H1 (cell line): ENCODE results near the gene MAPKAP1. TPM values are rescaled to one million over a fixed set of nuclear protein-coding genes. Genes with fewer than 3 reads are reported as not detected.

Experiments
- CTCF ChIA-PET: fragments of 300-600 bp; sonication (Branson Sonifier 250); formaldehyde crosslinking; loops from one replicate; lab custom pipeline; 2021; ENCODE audit not compliant: partially characterized antibody; lab: Charles Lee
- POLR2A ChIA-PET: fragments of 300-600 bp; sonication (Branson Sonifier 250); formaldehyde crosslinking; loops from one replicate; lab custom pipeline; 2021; ENCODE audit warnings: inconsistent platforms; ENCODE audit not compliant: partially characterized antibody; lab: Charles Lee
- DNase-seq, 2 experiments: peaks; one replicate each; pipeline versions ENCODE4 v3.0.0 to v3.0.0-alpha.2; 2010 to 2022; ENCODE audit warnings: low spot score in 2 of 2, low read depth in 1 of 2, mixed read lengths in 1 of 2
- FAIRE-seq: peaks from 2 replicates; lab custom pipeline; 2011; peaks lifted over from hg19 to GRCh38; lab: Jason Lieb, UNC
- H2AFZ ChIP-seq: 2 replicates; pipeline ENCODE4 v1.8.1; 2012; ENCODE audit warnings: low read length, inconsistent platforms
- H2AK5ac ChIP-seq: 2 replicates; pipeline ENCODE4 v1.6.1; 2013; ENCODE audit warnings: low read depth, low read length
- H2BK120ac ChIP-seq: replicated peaks from 2 replicates; pipeline ENCODE3; 2013; ENCODE audit warnings: low read depth, low read length, inconsistent platforms
- H2BK12ac ChIP-seq: 2 replicates; pipeline ENCODE4 v1.6.1; 2013; ENCODE audit warnings: low read depth, low read length
- H2BK15ac ChIP-seq: 2 replicates; pipeline ENCODE4 v1.6.1; 2013; ENCODE audit warnings: low read length
- H2BK20ac ChIP-seq: 2 replicates; pipeline ENCODE4 v1.6.1; 2013; ENCODE audit warnings: low read length
- H2BK5ac ChIP-seq: 2 replicates; pipeline ENCODE4 v1.6.1; 2013; ENCODE audit warnings: low read depth, low read length
- H3K14ac ChIP-seq: 2 replicates; pipeline ENCODE4 v1.6.1; 2013; ENCODE audit warnings: inconsistent platforms; ENCODE audit not compliant: insufficient read length
- H3K18ac ChIP-seq: 2 replicates; pipeline ENCODE4 v1.6.1; 2013; ENCODE audit warnings: low read length; ENCODE audit errors: extremely low read depth
- H3K23ac ChIP-seq: 2 replicates; pipeline ENCODE4 v1.6.1; 2013; ENCODE audit warnings: inconsistent platforms; ENCODE audit not compliant: insufficient read length
- H3K23me2 ChIP-seq: 2 replicates; pipeline ENCODE4 v1.6.1; 2013; ENCODE audit warnings: low read depth, low read length
- H3K27ac ChIP-seq: 2 replicates; pipeline ENCODE4 v1.6.1; 2011; ENCODE audit warnings: low read depth, low read length, inconsistent platforms
- H3K27me3 ChIP-seq, 4 experiments: replicated peaks in 1 of 4; 1 replicate in 1 of 4; 2 replicates in 3 of 4; pipeline versions ENCODE4 v1.6.1 to v1.8.1; 2011 to 2013; ENCODE audit warnings: low read length in 3 of 4, mild to moderate bottlenecking in 3 of 4, inconsistent platforms in 2 of 4, mixed read lengths in 2 of 4, moderate library complexity in 1 of 4; ENCODE audit not compliant: control insufficient read depth in 3 of 4, insufficient read depth in 3 of 4; ENCODE audit errors: extremely low read depth in 1 of 4
- H3K36me3 ChIP-seq, 4 experiments: 2 replicates each; pipeline versions ENCODE4 v1.6.1 to v1.8.1; 2011 to 2013; ENCODE audit warnings: mild to moderate bottlenecking in 4 of 4, low read length in 3 of 4, moderate library complexity in 2 of 4, control low read depth in 1 of 4, inconsistent platforms in 1 of 4; ENCODE audit not compliant: insufficient read depth in 4 of 4, control insufficient read depth in 2 of 4
- H3K4ac ChIP-seq: replicated peaks from 2 replicates; pipeline ENCODE3; 2013; ENCODE audit warnings: low read length, low read depth, mixed read lengths, inconsistent platforms; ENCODE audit not compliant: insufficient read length
- H3K4me1 ChIP-seq, 4 experiments: replicated peaks in 1 of 4; 1 replicate in 1 of 4; 2 replicates in 3 of 4; pipeline versions ENCODE4 v1.6.1 to v1.8.1; 2011 to 2013; ENCODE audit warnings: low read length in 3 of 4, inconsistent platforms in 2 of 4, mixed read lengths in 1 of 4; ENCODE audit not compliant: insufficient read depth in 4 of 4, control insufficient read depth in 3 of 4
- H3K4me2 ChIP-seq, 2 experiments: 2 replicates each; pipeline versions ENCODE4 v1.6.1 to v1.8.1; 2011 to 2013; ENCODE audit warnings: low read depth in 2 of 2, low read length in 2 of 2, control low read depth in 1 of 2, inconsistent platforms in 1 of 2, mild to moderate bottlenecking in 1 of 2; ENCODE audit not compliant: insufficient read depth in 1 of 2
- H3K4me3 ChIP-seq, 4 experiments: fragments of 200-600, 300-600 bp in 1 of 4; sonication (generic), shearing (Covaris generic), sonication (Bioruptor Twin) in 1 of 4; 2 replicates each; pipeline versions ENCODE4 v1.5.1 to v1.8.1; 2011 to 2016; ENCODE audit warnings: low read length in 4 of 4, low read depth in 3 of 4, control low read depth in 2 of 4, inconsistent platforms in 2 of 4, mild to moderate bottlenecking in 2 of 4, mixed read lengths in 1 of 4, moderate library complexity in 1 of 4; ENCODE audit not compliant: insufficient read depth in 2 of 4; ENCODE audit errors: extremely low read depth in 1 of 4
- H3K56ac ChIP-seq: replicated peaks from 2 replicates; pipeline ENCODE3; 2013; ENCODE audit warnings: low read depth, mild to moderate bottlenecking, mixed read lengths, low read length, inconsistent platforms; ENCODE audit not compliant: insufficient read length
- H3K79me1 ChIP-seq: 2 replicates; pipeline ENCODE4 v1.6.1; 2013; ENCODE audit warnings: low read depth, low read length, control low read depth
- H3K79me2 ChIP-seq, 2 experiments: 2 replicates each; pipeline versions ENCODE4 v1.6.1 to v1.8.1; 2012 to 2013; ENCODE audit warnings: low read length in 2 of 2, mild to moderate bottlenecking in 2 of 2, inconsistent platforms in 1 of 2; ENCODE audit not compliant: insufficient read depth in 2 of 2, control insufficient read depth in 1 of 2
- H3K9ac ChIP-seq, 4 experiments: replicated peaks in 1 of 4; 1 replicate in 1 of 4; 2 replicates in 3 of 4; pipeline versions ENCODE4 v1.6.1 to v1.8.1; 2011 to 2013; ENCODE audit warnings: low read depth in 3 of 4, low read length in 3 of 4, control low read depth in 2 of 4, mild to moderate bottlenecking in 2 of 4, moderate library complexity in 2 of 4, inconsistent platforms in 1 of 4; ENCODE audit errors: extremely low read depth in 1 of 4
- H3K9me3 ChIP-seq, 2 experiments: 2 replicates each; pipeline versions ENCODE4 v1.6.1 to v1.8.1; 2012 to 2013; ENCODE audit warnings: mild to moderate bottlenecking in 2 of 2, moderate library complexity in 2 of 2, control low read depth in 1 of 2, inconsistent platforms in 1 of 2, low read depth in 1 of 2, low read length in 1 of 2, mixed read lengths in 1 of 2; ENCODE audit not compliant: insufficient read depth in 2 of 2
- H4K20me1 ChIP-seq, 2 experiments: replicated peaks in 1 of 2; 2 replicates each; pipeline versions ENCODE3 to v1.8.1; 2011 to 2013; ENCODE audit warnings: inconsistent platforms in 2 of 2, low read length in 2 of 2, mild to moderate bottlenecking in 1 of 2; ENCODE audit not compliant: insufficient read depth in 2 of 2, control insufficient read depth in 1 of 2
- H4K5ac ChIP-seq: 2 replicates; pipeline ENCODE4 v1.6.1; 2013; ENCODE audit warnings: low read length, low read depth, mixed read lengths, inconsistent platforms; ENCODE audit not compliant: insufficient read length
- H4K8ac ChIP-seq: 2 replicates; pipeline ENCODE4 v1.8.0; 2013; ENCODE audit warnings: mild to moderate bottlenecking, moderate library complexity, low read length, inconsistent platforms; ENCODE audit not compliant: insufficient read depth; ENCODE audit errors: extremely low read depth
- H4K91ac ChIP-seq: replicated peaks from 2 replicates; pipeline ENCODE3; 2013; ENCODE audit warnings: low read length, mixed read lengths, inconsistent platforms; ENCODE audit not compliant: insufficient read length
- ASH2L ChIP-seq: fragments of 200-600, 300-600 bp; sonication (generic); IDR thresholded peaks from one replicate; pipeline ENCODE4 v1.7.1; 2017; ENCODE audit warnings: low read length
- BCL11A ChIP-seq, 2 experiments: IDR thresholded peaks; one replicate each; pipeline ENCODE4 v1.6.1; 2011; ENCODE audit warnings: low read depth in 2 of 2, low read length in 2 of 2, mild to moderate bottlenecking in 2 of 2
- CBX5 ChIP-seq: fragments of 300-800, 300-1000 bp; sonication (generic); IDR thresholded peaks from 2 replicates; pipeline ENCODE4 v1.7.1; 2016; ENCODE audit warnings: antibody characterized with exemption, low read length, low read depth
- CREB1 ChIP-seq: IDR thresholded peaks from 2 replicates; pipeline ENCODE4 v1.6.1; 2012; ENCODE audit warnings: inconsistent platforms
- EZH2 ChIP-seq: fragments of 200-600 bp; sonication (generic); IDR thresholded peaks from 2 replicates; pipeline ENCODE4 v1.7.1; 2012; ENCODE audit warnings: low read depth, mild to moderate bottlenecking, moderate library complexity, low read length, inconsistent platforms; ENCODE audit not compliant: severe bottlenecking
- GABPA ChIP-seq: IDR thresholded peaks from 2 replicates; pipeline ENCODE4 v1.6.1; 2011; ENCODE audit warnings: mild to moderate bottlenecking, low read length, moderate library complexity, borderline replicate concordance; ENCODE audit not compliant: insufficient read depth
- MAFK ChIP-seq: IDR thresholded peaks from 2 replicates; pipeline ENCODE4 v1.6.1; 2012; ENCODE audit warnings: low read depth, mild to moderate bottlenecking, improper control_type of control experiment, low read length
- PHF8 ChIP-seq: fragments of 200-600 bp; sonication (generic); conservative IDR thresholded peaks from 2 replicates; pipeline ENCODE4 v1.7.1; 2012; ENCODE audit warnings: low read depth, mild to moderate bottlenecking, inconsistent platforms, low read length, moderate library complexity
- RAD21 ChIP-seq, 2 experiments: IDR thresholded peaks in 1 of 2; conservative IDR thresholded peaks in 1 of 2; 2 replicates each; pipeline ENCODE4 v1.6.1; 2011; ENCODE audit warnings: low read depth in 2 of 2, low read length in 2 of 2, improper control_type of control experiment in 1 of 2, inconsistent platforms in 1 of 2, mild to moderate bottlenecking in 1 of 2, moderate library complexity in 1 of 2
- SAP30 ChIP-seq: fragments of 300-600 bp; sonication (generic); IDR thresholded peaks from 2 replicates; pipeline ENCODE4 v1.7.1; 2012; ENCODE audit warnings: low read length, moderate library complexity, mild to moderate bottlenecking, inconsistent platforms; ENCODE audit not compliant: insufficient read depth, insufficient replicate concordance
- SIRT6 ChIP-seq: IDR thresholded peaks from one replicate; pipeline ENCODE4 v1.7.1; 2012; ENCODE audit warnings: low read length, inconsistent platforms
- TAF1 ChIP-seq: IDR thresholded peaks from 2 replicates; pipeline ENCODE4 v1.6.1; 2011; ENCODE audit warnings: mild to moderate bottlenecking, low read depth, low read length
- YY1 ChIP-seq: IDR thresholded peaks from 2 replicates; pipeline ENCODE4 v1.6.1; 2011; ENCODE audit warnings: low read depth, mild to moderate bottlenecking, low read length
- ZNF274 ChIP-seq: IDR thresholded peaks from 2 replicates; pipeline ENCODE4 v1.7.0; 2012; ENCODE audit warnings: low read length, borderline replicate concordance; ENCODE audit errors: extremely low read depth
- WGBS, 2 experiments: shearing (Covaris generic) in 1 of 2; methylation state at CpG; one replicate each; pipeline versions ENCODE4 v1.1.6 to v1.1.7; 2013 to 2015; ENCODE audit warnings: low lambda C conversion rate in 2 of 2, mixed read lengths in 2 of 2, inconsistent platforms in 1 of 2, low coverage in 1 of 2, missing lambda C conversion rate in 1 of 2; ENCODE audit not compliant: insufficient replicate concordance in 2 of 2, insufficient coverage in 1 of 2, insufficient read length in 1 of 2; ENCODE audit errors: extremely low coverage in 1 of 2, missing lambda C conversion rate in 1 of 2; 5-methylcytosine and 5-hydroxymethylcytosine counted together
- polyA plus RNA-seq, 7 experiments: library from polyadenylated mRNA; depleted of rRNA in 3 of 7; stranded (reverse) in 5 of 7; unstranded in 2 of 7; fragments of >200 nt in 5 of 7; fragments of 200-250 nt in 2 of 7; gene quantifications; 1 replicate in 5 of 7; 2 replicates in 1 of 7; 4 replicates in 1 of 7; pipeline versions ENCODE4 v1.2.1 to v1.2.3, GENCODE V29; 2011 to 2013; ENCODE audit warnings: missing spikeins in 2 of 7, mixed read lengths in 2 of 7
- total RNA-seq: library from RNA; stranded (reverse); fragmentation: NEBNext Ultra II Directional; extraction: Animal tissue kit (Norgen Biotek cat#: 25700); gene quantifications from 2 replicates; pipeline ENCODE4 v1.2.1, GENCODE V29; 2021

The MAPKAP1 gene
- total and polyA plus RNA-seq, 2 of the 8 experiments (the other 6 are each of a cell fraction or from before 2014, with no cell fraction given), result 79.2 to 140 TPM

GRCh38 chr9:125565126-125565525, 141.9 kb downstream of the MAPKAP1 start:
- WGBS, 2 experiments, result 86% methylated on average over 2 of the region's 2 CpGs; no CpG with 5 or more reads in 1 of the 2 experiments
- ChIA-PET POLR2A (interaction anchor here (0.7 kb wide), 1 partner anchor 76 kb away, joined by 3 read pairs; no protein-coding TSS in a partner anchor), CTCF (interaction anchor here (0.6 to 0.8 kb wide), 2 partner anchors 60 to 270 kb away, joined by 3 to 4 read pairs; no protein-coding TSS in a partner anchor)
- TF ChIP-seq BCL11A (IDR thresholded peaks at IDR 0.05; ENCODE audit: low read depth in 2 of 2, low read length in 2 of 2), result no peak
- TF ChIP-seq RAD21 (IDR thresholded peaks at IDR 0.05 in 1 of 2, conservative IDR thresholded peaks at IDR 0.05 in 1 of 2; ENCODE audit: low read depth in 2 of 2, low read length in 2 of 2), result no peak
- no peak for TF ChIP-seq CBX5
- TF ChIP-seq GABPA, result no peak
- TF ChIP-seq MAFK, result no peak
- TF ChIP-seq ASH2L, result no peak
- no peak for TF ChIP-seq EZH2
- no peak for TF ChIP-seq PHF8
- TF ChIP-seq CREB1, result no peak
- TF ChIP-seq SIRT6, result no peak
- TF ChIP-seq YY1, result no peak
- no peak for TF ChIP-seq SAP30
- TF ChIP-seq ZNF274, result no peak
- TF ChIP-seq TAF1, result no peak

More at GRCh38 chr9:125565126-125565525, 141.9 kb downstream of the MAPKAP1 start:
- H3K4me3 ChIP-seq, result no peak overlapping the region
- H3K79me1 ChIP-seq, result 0 out of 2 replicates have a peak, but pooled peaks cover 3% of the 10 kb centered on the region
- H3K4ac ChIP-seq, result no peak overlapping the region
- no peak overlapping the region for H3K56ac ChIP-seq
- DNase-seq (no peak), FAIRE-seq (no peak)
- H3K14ac ChIP-seq, result no peak overlapping the region
- H3K23ac ChIP-seq, result no peak overlapping the region
- no peak overlapping the region for H4K8ac ChIP-seq
- no peaks in the 10 kb centered on the region for H3K79me2 ChIP-seq
- H2BK120ac ChIP-seq, result no peak overlapping the region
- H4K91ac ChIP-seq, result no peak overlapping the region
- no peak overlapping the region for H2AFZ ChIP-seq
- H2AK5ac ChIP-seq, result no peak overlapping the region
- H2BK15ac ChIP-seq, result no peak overlapping the region
- no peak overlapping the region for H3K9ac ChIP-seq
- no peak overlapping the region for H3K4me2 ChIP-seq
- no peak overlapping the region for H2BK5ac ChIP-seq
- H2BK12ac ChIP-seq, result no peak overlapping the region
- H3K4me1 ChIP-seq, result no peaks in the 10 kb centered on the region
- no peaks in the 10 kb centered on the region for H3K27me3 ChIP-seq
- peaks cover 0 to under 1% (median 0%) of the 10 kb centered on the region in 4 experiments; a peak in 1 of 8 replicates for H3K36me3 ChIP-seq
- H2BK20ac ChIP-seq, result no peak overlapping the region
- H3K9me3 ChIP-seq, result peaks cover under 1 to 1% of the 10 kb centered on the region in 2 experiments; a peak in 2 of 4 replicates
- no peaks in the 10 kb centered on the region for H4K20me1 ChIP-seq
- H3K18ac ChIP-seq, result no peak overlapping the region
- H3K23me2 ChIP-seq, result no peaks in the 10 kb centered on the region
- H3K27ac ChIP-seq, result no peak overlapping the region
- no peak overlapping the region for H4K5ac ChIP-seq
